Activated CD4-positive, alpha-beta T cell treated with anti-CD3 and anti-CD28 coated beads, Interleukin-2, amount 50 U/mL, for 16 hours (primary cell): ENCODE data around the gene SMIM41.
"Not testable (repeated sequence)": the region's sequence is repeated elsewhere in the genome, so short reads cannot be mapped to it uniquely, and the experiment has no call there.

ENCODE experiments used
- DNase-seq: peaks from one replicate; pipeline ENCODE4 v3.0.0-alpha.2; 2020

The SMIM41 gene

GRCh38 chr12:52086944-52087835 lies 7.7 kb downstream of the SMIM41 start:
- no peak for DNase-seq

- no peak for DNase-seq
Measured at GRCh38 chr12:52087961-52088820, 8.7 kb downstream of the SMIM41 start.

- DNase-seq = no peak
Measured at GRCh38 chr12:52089491-52089890, 10.0 kb downstream of the SMIM41 start.

- DNase-seq = no peak
Measured at GRCh38 chr12:52090291-52090690, 10.8 kb downstream of the SMIM41 start.

- DNase-seq = no peak
Measured at GRCh38 chr12:52091061-52091460, 11.6 kb downstream of the SMIM41 start.

GRCh38 chr12:52091869-52092268 lies 12.4 kb downstream of the SMIM41 start:
- DNase-seq = no peak

GRCh38 chr12:52093346-52093745 lies 13.8 kb downstream of the SMIM41 start:
- no peak for DNase-seq

- no peak for DNase-seq
Measured at GRCh38 chr12:52096332-52097044, 17.0 kb downstream of the SMIM41 start.

- no peak for DNase-seq
Measured at GRCh38 chr12:52097045-52097666, 17.7 kb downstream of the SMIM41 start.

- not testable (repeated sequence) for DNase-seq
Measured at GRCh38 chr12:52104431-52105089, 25.1 kb downstream of the SMIM41 start.

- peak; percentile 72 for DNase-seq
Measured at GRCh38 chr12:52116222-52117125, 37.0 kb downstream of the SMIM41 start.

GRCh38 chr12:52117806-52118475 lies 38.4 kb downstream of the SMIM41 start:
- not testable (repeated sequence) for DNase-seq

GRCh38 chr12:52119398-52120254 lies 40.1 kb downstream of the SMIM41 start:
- peak; percentile 43 for DNase-seq

GRCh38 chr12:52120951-52121823 lies 41.7 kb downstream of the SMIM41 start:
- no peak for DNase-seq

- peak; percentile 60 for DNase-seq
Measured at GRCh38 chr12:52121824-52122539, 42.5 kb downstream of the SMIM41 start.

- DNase-seq = no peak
Measured at GRCh38 chr12:52122540-52122871, 43.0 kb downstream of the SMIM41 start.

GRCh38 chr12:52122904-52123303 lies 43.4 kb downstream of the SMIM41 start:
- no peak for DNase-seq
